Endometrial microvascular endothelial cells (primary cell): ENCODE measurements around the gene NTF3. TPM values are rescaled to one million over a fixed set of nuclear protein-coding genes. Genes with fewer than 3 reads are reported as not detected.

Experiments used
- in situ Hi-C: cut with HindIII; loops from 2 replicates; pipeline ENCODE4 v1.10.0; 2017; ENCODE audit warnings: low sequenced_read_pairs, low pct_unique_long_range_greater_than_20kb; ENCODE audit errors: inconsistent ontology term
- total RNA-seq: library from RNA; depleted of rRNA; stranded (reverse); fragments of >200 nt; gene quantifications from one replicate; pipeline ENCODE4 v1.2.3, GENCODE V29; 2015; ENCODE audit errors: inconsistent ontology term

Gene NTF3
- total RNA-seq, 1 donor from 2014 or later, result not detected

- in situ Hi-C loops, result no loop called here
These were observed 2.0 kb upstream of the NTF3 start for GRCh38 chr12:5429741-5430557.

DNA sequence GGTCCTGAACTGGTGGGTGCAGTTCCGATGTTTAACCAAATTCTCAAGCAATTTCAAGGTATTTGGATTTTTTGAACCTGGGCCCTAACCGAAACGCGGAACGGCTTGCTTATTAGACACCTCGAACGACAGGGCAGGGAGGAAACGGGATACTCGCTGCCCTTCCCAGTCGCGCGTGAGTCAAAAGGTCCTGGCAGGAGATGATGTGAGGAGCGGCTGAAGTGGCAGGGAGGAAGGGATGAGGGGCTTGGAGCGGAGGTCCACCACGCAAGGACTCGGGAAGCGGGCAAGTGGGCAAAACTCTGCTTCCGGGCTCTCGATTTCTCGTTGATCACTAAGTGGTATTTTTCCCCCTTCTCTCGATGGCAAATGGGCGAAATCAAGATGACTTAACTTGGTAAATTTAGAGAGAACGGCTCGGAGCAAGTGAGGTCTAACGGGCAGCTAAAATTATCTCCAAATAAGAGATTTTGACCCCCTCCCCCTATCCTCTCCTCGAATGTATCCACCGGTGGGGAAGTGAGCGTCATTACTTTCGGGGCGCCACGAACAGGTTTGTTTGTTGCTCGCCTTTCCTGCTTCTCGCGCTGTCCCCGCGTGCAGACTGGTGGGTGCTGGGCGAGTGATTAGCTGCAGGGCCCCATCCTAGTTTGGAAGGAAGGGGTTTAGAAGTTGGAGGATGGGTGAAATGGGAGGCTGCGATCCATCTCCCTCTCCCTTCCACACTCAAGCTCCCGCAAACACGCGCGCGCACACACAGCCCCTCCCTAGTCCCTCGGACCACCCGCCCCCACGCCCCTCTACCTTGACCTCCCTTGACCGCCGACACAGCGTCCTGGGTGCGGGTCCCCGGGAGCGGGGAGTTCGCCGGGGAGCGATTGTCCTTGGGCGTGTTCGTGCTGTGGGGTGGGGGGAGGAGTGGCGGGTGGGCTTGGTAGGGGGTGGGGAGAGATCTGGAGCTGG is 986 bp upstream of the NTF3 start:
- in situ Hi-C loops, result no loop called here

- in situ Hi-C loops, result no loop called here
These were observed 1.4 kb downstream of the NTF3 start for GRCh38 chr12:5433081-5433844.

GRCh38 chr12:5433845-5434646 is 2.1 kb downstream of the NTF3 start:
- in situ Hi-C loops, result no loop called here

DNA sequence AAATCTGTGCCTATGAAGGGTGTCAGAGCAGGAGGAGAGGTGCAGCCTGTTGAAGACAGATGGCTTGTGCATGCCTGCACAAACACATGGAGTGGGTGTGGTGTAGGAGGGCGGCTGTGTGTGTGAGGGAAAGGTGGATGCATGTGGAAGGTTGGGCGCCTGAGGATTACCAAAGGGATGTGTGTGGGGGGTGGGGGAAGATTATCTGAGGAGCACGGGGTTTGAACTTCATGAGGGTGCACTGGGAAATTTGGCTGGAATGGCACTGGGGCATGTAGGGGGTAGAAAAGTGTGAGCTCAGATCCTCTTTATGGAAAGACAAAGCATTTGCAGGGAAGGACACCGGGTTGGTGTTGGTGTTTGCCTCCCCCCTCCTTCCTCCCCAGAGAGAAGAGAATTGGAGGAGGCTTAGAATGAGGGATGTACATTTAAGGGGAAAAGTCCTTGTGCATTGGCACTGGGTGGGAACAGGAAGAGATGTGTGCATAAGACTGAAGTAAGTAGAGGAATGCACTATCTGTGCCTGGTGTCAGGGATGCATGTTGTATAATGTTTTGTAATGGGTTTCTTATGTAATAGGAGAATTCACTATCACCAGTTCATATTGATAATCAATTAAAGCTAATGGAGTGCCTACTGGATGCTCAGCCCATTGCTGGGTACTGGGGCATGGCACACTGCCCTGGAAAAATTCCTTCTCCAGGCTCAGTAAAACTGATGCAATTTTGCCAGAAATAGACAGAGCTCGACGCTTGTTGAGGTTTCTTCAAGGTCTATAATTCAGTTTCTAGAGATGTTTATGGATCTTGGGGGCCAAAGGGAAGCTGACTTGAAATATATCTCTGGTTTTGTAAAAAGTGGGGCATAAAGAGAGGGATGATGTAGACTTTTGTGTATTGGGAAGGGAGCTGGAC is 3.0 kb downstream of the NTF3 start:
- in situ Hi-C loops, result no loop called here

DNA sequence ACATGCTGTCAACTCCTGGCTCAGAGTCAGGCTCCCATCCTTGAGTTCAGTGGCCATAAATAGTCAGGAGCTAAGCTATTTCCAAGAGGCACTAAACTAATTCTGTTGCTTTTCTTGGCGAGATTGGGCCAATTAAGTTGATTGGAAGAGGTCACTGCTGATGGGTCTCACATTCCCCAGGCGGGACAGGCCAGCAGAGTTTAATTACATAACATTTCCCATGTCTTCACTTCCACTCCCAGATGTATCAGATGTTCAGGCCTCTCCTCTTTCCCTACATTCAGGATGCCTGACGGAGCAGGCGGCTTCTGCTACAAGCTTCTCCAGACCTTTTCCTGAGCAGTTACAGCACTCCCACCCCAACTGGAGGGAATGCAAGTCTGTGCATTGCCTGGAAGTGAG is 5.3 kb downstream of the NTF3 start:
- in situ Hi-C loops, result no loop called here

DNA sequence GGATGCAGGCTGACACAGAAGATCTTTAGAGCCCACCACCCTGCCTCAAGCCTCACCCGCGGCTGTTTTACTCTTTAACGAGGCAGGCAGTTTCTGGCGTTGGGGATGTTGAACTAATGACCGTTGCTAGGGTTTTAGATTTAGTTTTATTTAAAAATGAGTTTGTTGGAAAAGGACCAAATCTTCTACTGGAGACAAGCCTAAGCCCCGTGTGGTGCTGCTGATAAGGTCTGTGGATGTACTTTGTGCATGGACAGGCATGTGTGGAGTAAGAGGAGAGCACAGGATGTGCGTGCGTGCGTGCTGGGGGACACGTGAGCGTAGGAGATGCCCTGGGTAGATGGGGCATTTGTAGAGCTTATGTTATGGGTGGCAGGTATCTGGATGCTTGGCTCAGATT is 5.7 kb downstream of the NTF3 start:
- in situ Hi-C loops, result no loop called here

DNA sequence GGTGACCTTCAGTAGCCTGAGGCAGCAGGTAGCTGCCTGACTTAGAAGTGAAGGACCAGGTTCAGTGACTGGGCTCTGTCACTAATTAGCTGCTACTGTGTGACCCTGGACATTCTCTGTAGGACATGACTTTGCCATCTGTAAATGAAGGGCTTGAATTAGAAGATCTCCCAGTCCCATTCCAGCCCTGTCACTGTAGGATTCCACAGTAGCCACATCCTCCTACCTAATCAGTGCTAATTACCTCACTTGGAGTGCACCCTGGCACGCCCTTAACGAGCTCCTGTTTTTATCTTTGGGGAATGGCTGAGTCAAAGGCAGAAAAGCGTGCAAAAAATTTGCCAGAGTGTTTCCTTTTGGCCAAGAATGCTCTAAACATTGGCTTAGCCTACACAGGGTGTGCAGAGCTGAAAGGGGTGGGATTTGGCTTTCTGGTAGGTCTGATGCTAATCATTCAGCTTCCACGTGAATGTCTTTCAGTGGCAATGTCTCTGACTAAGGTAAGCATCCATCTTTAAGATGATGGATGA is 6.8 kb downstream of the NTF3 start:
- in situ Hi-C loops, result no loop called here

GRCh38 chr12:5439371-5439771 is 7.5 kb downstream of the NTF3 start:
- in situ Hi-C loops, result no loop called here

DNA sequence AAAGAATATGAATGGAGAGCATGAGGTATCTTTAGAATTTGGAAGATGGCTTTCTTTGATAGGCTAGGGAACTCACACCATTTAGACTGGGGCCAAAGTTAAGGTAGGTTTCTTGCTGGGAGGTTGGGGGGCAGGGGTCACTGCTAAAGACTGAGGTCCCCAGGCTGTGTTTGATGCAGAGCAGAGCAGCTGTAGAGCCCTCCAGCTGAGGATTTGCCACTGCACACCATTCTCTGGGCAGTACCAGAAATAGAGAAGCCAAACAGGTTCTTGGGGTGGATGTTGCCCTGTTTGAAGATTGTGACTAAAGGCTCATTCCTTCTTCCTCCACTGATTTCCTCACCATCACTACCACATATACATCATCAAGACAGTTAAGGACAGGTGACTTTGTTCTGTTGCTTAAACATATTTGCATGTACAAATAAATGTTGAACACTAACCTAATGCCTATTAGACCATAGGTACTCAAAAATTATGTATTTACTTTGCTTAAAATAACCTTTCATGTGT is 7.9 kb downstream of the NTF3 start:
- in situ Hi-C loops, result no loop called here

DNA sequence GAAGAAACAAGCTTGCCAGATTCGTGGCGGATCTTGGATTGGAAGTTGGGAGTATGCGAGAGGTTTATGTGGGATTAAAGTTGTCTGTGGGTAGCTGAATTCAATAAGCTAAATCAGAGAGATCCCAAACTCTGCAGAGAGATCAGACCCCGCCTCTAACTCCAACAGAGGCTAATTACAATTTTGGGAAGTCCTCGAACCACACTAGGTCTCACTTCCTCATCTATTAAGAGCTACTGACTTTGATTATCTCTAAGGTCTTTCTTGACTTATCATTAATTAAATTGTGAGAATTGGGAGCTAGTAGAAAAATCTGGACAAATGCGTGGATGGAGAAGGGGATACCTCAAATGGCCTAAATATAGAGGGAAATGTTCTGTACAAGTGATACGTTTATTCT is 9.1 kb downstream of the NTF3 start:
- in situ Hi-C loops, result no loop called here

GRCh38 chr12:5441497-5442236 is 9.8 kb downstream of the NTF3 start:
- in situ Hi-C loops, result no loop called here

DNA sequence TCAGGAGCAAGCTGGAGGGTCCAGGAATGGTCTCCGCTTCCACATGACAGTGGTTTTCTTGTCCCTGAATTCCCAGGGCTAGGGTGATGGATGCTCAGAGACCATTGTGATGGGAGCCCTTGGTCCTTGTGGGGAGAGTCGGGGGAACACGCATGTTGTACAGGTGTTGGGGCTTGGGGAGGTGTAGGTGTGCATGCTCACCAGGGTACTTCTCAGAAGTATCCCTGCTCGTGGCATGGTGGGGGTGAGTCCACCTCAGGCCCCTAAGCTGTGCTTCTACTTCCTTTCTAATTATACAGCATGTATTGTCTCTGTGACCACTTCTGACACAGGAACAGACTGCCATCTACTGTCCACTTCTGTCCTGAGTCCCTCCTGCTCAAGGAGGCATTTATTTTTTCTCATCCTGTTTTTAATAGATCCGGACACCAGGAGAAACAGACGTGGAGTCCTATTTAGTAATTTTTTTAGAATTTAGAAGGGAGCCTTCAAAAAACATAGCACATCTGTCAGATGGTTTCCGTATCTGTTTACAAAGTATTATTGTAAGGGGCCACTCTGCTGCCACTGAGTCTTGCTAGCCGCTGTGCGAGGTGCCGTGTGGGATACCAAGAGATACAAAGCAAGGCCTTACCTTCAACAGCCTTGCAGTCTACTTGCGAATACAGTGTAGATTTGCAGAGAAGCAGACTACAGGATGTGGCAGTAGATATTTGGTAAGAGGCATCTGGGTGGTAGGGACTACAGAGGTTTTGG is 10.5 kb downstream of the NTF3 start:
- in situ Hi-C loops, result no loop called here

DNA sequence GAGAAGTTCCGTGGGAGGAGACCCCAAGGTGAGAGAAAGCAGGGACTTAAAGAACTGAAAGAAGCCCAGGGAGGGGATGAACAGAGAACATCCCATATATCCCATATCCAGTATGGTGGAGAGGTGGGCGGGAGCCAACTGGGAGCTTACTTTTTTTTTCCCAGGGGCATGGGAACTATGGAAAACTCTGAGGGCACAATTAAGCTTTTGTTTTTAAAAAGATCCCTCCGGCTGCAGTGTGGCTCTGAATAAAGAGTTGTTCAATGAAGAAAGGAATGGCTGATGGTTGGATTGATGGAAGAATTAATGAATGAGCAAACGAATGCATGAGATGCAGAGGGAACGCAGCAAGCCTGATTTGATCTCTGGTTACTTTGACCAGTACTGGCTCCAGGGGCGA is 12.6 kb downstream of the NTF3 start:
- in situ Hi-C loops, result no loop called here

DNA sequence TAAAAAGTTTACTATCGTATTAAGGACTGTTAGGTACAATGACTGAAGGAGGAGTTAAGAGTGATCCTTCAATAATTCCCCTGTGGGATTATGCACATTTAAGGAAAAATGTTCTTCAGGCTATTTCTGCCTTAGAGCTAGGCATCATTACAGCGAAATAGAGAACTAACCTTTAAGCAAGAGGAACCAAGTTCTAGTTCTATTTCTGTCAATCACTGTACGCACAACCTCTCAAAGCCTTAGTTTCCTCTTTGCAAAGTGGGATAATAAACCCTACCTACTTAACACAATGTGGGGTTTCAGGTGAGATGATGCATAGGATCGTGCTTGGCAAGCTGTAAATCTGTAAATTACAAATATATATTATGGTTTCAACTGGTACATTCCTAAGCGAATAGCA is 15.4 kb downstream of the NTF3 start:
- in situ Hi-C loops, result no loop called here

GRCh38 chr12:5451251-5451650 is 19.3 kb downstream of the NTF3 start:
- in situ Hi-C loops, result no loop called here
